Neural cell (in vitro differentiated cells): ENCODE results near the gene DLGAP4. TPM values are rescaled to one million over a fixed set of nuclear protein-coding genes. Genes with fewer than 3 reads are reported as not detected.

ENCODE experiments used
- H2AFZ ChIP-seq: fragments of 200-600, 300-800 bp; sonication (generic), shearing (Covaris generic); 2 replicates; pipeline ENCODE4 v1.6.0; 2014; ENCODE audit warnings: low read depth, mild to moderate bottlenecking, antibody characterized with exemption, low read length, moderate library complexity
- H3F3A ChIP-seq: fragments of 200-600 bp; shearing (Covaris generic); 2 replicates; pipeline ENCODE4 v1.6.1; 2016; ENCODE audit warnings: mild to moderate bottlenecking, moderate library complexity, mixed read lengths, antibody characterized with exemption, low read length; ENCODE audit not compliant: insufficient read depth, poor library complexity, severe bottlenecking
- H3K27ac ChIP-seq: fragments of 200-600, 300-800 bp; sonication (generic), shearing (Covaris generic); 2 replicates; pipeline ENCODE4 v1.5.1; 2014; ENCODE audit warnings: mild to moderate bottlenecking, low read length, moderate library complexity
- H3K27me3 ChIP-seq: fragments of 300-800, 200-600 bp; sonication (generic), shearing (Covaris generic); 2 replicates; pipeline ENCODE4 v1.6.0; 2014; ENCODE audit warnings: mild to moderate bottlenecking, low read depth, low read length, moderate library complexity; ENCODE audit not compliant: insufficient read depth
- H3K36me3 ChIP-seq: fragments of 300-800, 200-600 bp; sonication (generic), shearing (Covaris generic); 2 replicates; pipeline ENCODE4 v1.5.1; 2014; ENCODE audit warnings: mild to moderate bottlenecking, antibody characterized with exemption, low read length, moderate library complexity; ENCODE audit not compliant: insufficient read depth
- H3K4me2 ChIP-seq: fragments of 300-800, 200-600 bp; sonication (generic), shearing (Covaris generic); 2 replicates; pipeline ENCODE4 v1.6.0; 2014; ENCODE audit warnings: mild to moderate bottlenecking, low read length
- H3K4me3 ChIP-seq: fragments of 300-800, 200-600 bp; sonication (generic), shearing (Covaris generic); 2 replicates; pipeline ENCODE4 v1.5.1; 2014; ENCODE audit warnings: mild to moderate bottlenecking, low read length, moderate library complexity
- H3K79me2 ChIP-seq: fragments of 200-600 bp; shearing (Covaris generic); replicated peaks from 2 replicates; pipeline ENCODE4 v1.6.0; 2014; ENCODE audit warnings: mild to moderate bottlenecking, low read length, moderate library complexity; ENCODE audit not compliant: insufficient read depth
- H3K9ac ChIP-seq: fragments of 300-800, 200-600 bp; sonication (generic), shearing (Covaris generic); 2 replicates; pipeline ENCODE4 v1.6.1; 2016; ENCODE audit warnings: mild to moderate bottlenecking, low read length, mixed read lengths
- H3K9me2 ChIP-seq: fragments of 200-600 bp; shearing (Covaris generic); 2 replicates; pipeline ENCODE4 v1.6.1; 2016; ENCODE audit warnings: mild to moderate bottlenecking, low read length, mixed read lengths; ENCODE audit not compliant: insufficient read depth
- H3K9me3 ChIP-seq: fragments of 200-600, 300-800 bp; sonication (generic), shearing (Covaris generic); 2 replicates; pipeline ENCODE4 v1.6.1; 2016; ENCODE audit warnings: mild to moderate bottlenecking, mixed run types, low read length, moderate library complexity, mixed read lengths
- H4K20me1 ChIP-seq: fragments of 200-600 bp; shearing (Covaris generic); 2 replicates; pipeline ENCODE4 v1.6.1; 2016; ENCODE audit warnings: mild to moderate bottlenecking, mixed run types; ENCODE audit not compliant: insufficient read depth
- EP300 ChIP-seq: fragments of 450-650 bp; conservative IDR thresholded peaks from 2 replicates; pipeline ENCODE4 v1.6.1; 2014; ENCODE audit warnings: antibody characterized with exemption, mild to moderate bottlenecking, moderate library complexity; ENCODE audit not compliant: poor library complexity, severe bottlenecking
- EZH2 ChIP-seq: fragments of 200-600, 300-800 bp; shearing (Covaris generic), sonication (generic); IDR thresholded peaks from 2 replicates; pipeline ENCODE4 v1.6.1; 2014; ENCODE audit warnings: antibody characterized with exemption, low read length, borderline replicate concordance, mild to moderate bottlenecking; ENCODE audit not compliant: insufficient read depth, poor library complexity, severe bottlenecking
- MXI1 ChIP-seq: fragments of 450-650 bp; conservative IDR thresholded peaks from 2 replicates; pipeline ENCODE4 v1.6.1; 2014; ENCODE audit warnings: antibody characterized with exemption, mild to moderate bottlenecking; ENCODE audit not compliant: poor library complexity, severe bottlenecking
- POLR2AphosphoS5 ChIP-seq: IDR thresholded peaks from 2 replicates; pipeline ENCODE4 v1.6.1; 2012
- RAD21 ChIP-seq: fragments of 450-650 bp; conservative IDR thresholded peaks from 2 replicates; pipeline ENCODE4 v1.6.1; 2014; ENCODE audit warnings: antibody characterized with exemption, mild to moderate bottlenecking, moderate library complexity
- SMC3 ChIP-seq: fragments of 450-650 bp; conservative IDR thresholded peaks from 2 replicates; pipeline ENCODE4 v1.6.1; 2014; ENCODE audit warnings: antibody characterized with exemption, mild to moderate bottlenecking, moderate library complexity; ENCODE audit not compliant: poor library complexity
- TAF1 ChIP-seq: IDR thresholded peaks from 2 replicates; pipeline ENCODE4 v1.6.1; 2012; ENCODE audit warnings: low read depth
- polyA plus RNA-seq: library from polyadenylated mRNA; depleted of rRNA; stranded (reverse); fragments of >200 nt; gene quantifications from 2 replicates; pipeline ENCODE4 v1.2.3, GENCODE V29; 2014
- TF ChIP-seq, protein P1 (sequence below): IDR thresholded peaks from 2 replicates; pipeline ENCODE4 v1.6.1; 2012; ENCODE audit warnings: borderline replicate concordance
- TF ChIP-seq, protein P2 (sequence below): fragments of 450-650 bp; IDR thresholded peaks from 2 replicates; pipeline ENCODE4 v1.5.1; 2014; ENCODE audit warnings: antibody characterized with exemption, mild to moderate bottlenecking, moderate library complexity; ENCODE audit not compliant: poor library complexity, severe bottlenecking

Gene DLGAP4
- polyA plus RNA-seq, 1 donor from 2014 or later, result 31.2 TPM

DNA sequence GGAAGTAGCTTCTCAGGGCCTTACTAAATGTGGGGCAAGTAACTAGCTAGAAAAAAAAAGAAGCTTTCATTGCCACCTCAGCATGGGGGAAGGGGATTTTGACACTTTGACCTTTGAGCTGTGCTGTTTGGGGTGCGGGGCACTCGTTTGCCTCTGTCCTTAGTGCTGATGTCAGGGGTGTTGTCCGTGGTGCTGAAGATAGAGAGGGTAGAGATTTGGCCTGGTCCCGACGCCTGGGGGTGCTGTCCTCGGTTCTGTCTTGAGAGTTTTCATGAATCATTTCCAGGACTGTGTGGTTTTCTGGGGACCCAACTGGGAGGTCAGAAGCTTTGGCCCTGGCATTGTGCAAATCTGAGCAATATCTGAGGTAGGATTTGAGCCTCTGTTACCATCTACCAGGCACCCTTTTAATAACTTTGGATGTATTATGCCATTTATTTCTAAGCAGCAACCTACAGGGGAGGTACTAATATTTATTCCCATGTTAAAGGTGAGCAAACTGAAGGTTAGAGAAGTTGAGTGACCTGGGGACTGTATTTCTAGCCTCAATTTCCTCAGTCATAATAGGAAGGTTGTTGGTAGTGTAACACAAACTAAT, 78.0 kb downstream of the DLGAP4 start:
- no peaks in the 10 kb centered on the region for H3K27me3 ChIP-seq
- H3K79me2 ChIP-seq, result no peaks in the 10 kb centered on the region
- no peak overlapping the region for H2AFZ ChIP-seq
- H3K36me3 ChIP-seq, result no peaks in the 10 kb centered on the region
- no peaks in the 10 kb centered on the region for H3K9me2 ChIP-seq
- H3K9ac ChIP-seq, result no peak overlapping the region
- H3K4me3 ChIP-seq, result no peak overlapping the region
- H3K4me2 ChIP-seq, result no peak overlapping the region
- H3K9me3 ChIP-seq, result no peaks in the 10 kb centered on the region
- H4K20me1 ChIP-seq, result no peaks in the 10 kb centered on the region
- no peak for TF ChIP-seq MXI1
- TF ChIP-seq, protein P1, sequence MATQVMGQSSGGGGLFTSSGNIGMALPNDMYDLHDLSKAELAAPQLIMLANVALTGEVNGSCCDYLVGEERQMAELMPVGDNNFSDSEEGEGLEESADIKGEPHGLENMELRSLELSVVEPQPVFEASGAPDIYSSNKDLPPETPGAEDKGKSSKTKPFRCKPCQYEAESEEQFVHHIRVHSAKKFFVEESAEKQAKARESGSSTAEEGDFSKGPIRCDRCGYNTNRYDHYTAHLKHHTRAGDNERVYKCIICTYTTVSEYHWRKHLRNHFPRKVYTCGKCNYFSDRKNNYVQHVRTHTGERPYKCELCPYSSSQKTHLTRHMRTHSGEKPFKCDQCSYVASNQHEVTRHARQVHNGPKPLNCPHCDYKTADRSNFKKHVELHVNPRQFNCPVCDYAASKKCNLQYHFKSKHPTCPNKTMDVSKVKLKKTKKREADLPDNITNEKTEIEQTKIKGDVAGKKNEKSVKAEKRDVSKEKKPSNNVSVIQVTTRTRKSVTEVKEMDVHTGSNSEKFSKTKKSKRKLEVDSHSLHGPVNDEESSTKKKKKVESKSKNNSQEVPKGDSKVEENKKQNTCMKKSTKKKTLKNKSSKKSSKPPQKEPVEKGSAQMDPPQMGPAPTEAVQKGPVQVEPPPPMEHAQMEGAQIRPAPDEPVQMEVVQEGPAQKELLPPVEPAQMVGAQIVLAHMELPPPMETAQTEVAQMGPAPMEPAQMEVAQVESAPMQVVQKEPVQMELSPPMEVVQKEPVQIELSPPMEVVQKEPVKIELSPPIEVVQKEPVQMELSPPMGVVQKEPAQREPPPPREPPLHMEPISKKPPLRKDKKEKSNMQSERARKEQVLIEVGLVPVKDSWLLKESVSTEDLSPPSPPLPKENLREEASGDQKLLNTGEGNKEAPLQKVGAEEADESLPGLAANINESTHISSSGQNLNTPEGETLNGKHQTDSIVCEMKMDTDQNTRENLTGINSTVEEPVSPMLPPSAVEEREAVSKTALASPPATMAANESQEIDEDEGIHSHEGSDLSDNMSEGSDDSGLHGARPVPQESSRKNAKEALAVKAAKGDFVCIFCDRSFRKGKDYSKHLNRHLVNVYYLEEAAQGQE, result peak; percentile 90
- no peaks in the 10 kb centered on the region for H3F3A ChIP-seq
- H3K27ac ChIP-seq, result no peak overlapping the region

- no peak overlapping the region for H2AFZ ChIP-seq
- H4K20me1 ChIP-seq, result no peaks in the 10 kb centered on the region
- TF ChIP-seq POLR2AphosphoS5 (no peak), TAF1 (no peak), EZH2 (no peak), RAD21 (no peak), SMC3 (no peak), EP300 (no peak), MXI1 (no peak)
- TF ChIP-seq, protein P2, sequence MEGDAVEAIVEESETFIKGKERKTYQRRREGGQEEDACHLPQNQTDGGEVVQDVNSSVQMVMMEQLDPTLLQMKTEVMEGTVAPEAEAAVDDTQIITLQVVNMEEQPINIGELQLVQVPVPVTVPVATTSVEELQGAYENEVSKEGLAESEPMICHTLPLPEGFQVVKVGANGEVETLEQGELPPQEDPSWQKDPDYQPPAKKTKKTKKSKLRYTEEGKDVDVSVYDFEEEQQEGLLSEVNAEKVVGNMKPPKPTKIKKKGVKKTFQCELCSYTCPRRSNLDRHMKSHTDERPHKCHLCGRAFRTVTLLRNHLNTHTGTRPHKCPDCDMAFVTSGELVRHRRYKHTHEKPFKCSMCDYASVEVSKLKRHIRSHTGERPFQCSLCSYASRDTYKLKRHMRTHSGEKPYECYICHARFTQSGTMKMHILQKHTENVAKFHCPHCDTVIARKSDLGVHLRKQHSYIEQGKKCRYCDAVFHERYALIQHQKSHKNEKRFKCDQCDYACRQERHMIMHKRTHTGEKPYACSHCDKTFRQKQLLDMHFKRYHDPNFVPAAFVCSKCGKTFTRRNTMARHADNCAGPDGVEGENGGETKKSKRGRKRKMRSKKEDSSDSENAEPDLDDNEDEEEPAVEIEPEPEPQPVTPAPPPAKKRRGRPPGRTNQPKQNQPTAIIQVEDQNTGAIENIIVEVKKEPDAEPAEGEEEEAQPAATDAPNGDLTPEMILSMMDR, result no peak
- TF ChIP-seq, protein P1, result no peak
- H3K36me3 ChIP-seq, result no peaks in the 10 kb centered on the region
- H3K79me2 ChIP-seq, result no peaks in the 10 kb centered on the region
- no peaks in the 10 kb centered on the region for H3K27me3 ChIP-seq
- H3K9me2 ChIP-seq, result no peaks in the 10 kb centered on the region
- H3K9ac ChIP-seq, result no peak overlapping the region
- H3K9me3 ChIP-seq, result no peaks in the 10 kb centered on the region
- no peak overlapping the region for H3K4me3 ChIP-seq
- H3F3A ChIP-seq, result no peaks in the 10 kb centered on the region
- no peak overlapping the region for H3K27ac ChIP-seq
- no peak overlapping the region for H3K4me2 ChIP-seq
Measured at GRCh38 chr20:36385503-36385902, 79.4 kb downstream of the DLGAP4 start.
